Panc1 (cell line): Measurements from ENCODE around the gene IZUMO1. TPM values are rescaled to one million over a fixed set of nuclear protein-coding genes. Genes with fewer than 3 reads are reported as not detected.

Experiments used
- ATAC-seq: fragments of 200-7000 bp; cut with Tn5 transposase; 2 replicates; pipeline ENCODE4 v1.9.1; 2020; ENCODE audit warnings: mild to moderate bottlenecking, moderate library complexity
- BruUV-seq: library from RNA; stranded (reverse); fragments of 400-500 nt; replicated peaks from 2 replicates; lab custom pipeline; 2021; lab: Mats Ljungman, UMichigan
- CTCF ChIA-PET: fragments of 300-600 bp; sonication (Branson Sonifier 250); formaldehyde crosslinking; loops from one replicate; lab custom pipeline; 2022; ENCODE audit warnings: antibody characterized with exemption; lab: Charles Lee
- POLR2A ChIA-PET: fragments of 300-600 bp; sonication (Branson Sonifier 250); formaldehyde crosslinking; loops from one replicate; lab custom pipeline; 2022; ENCODE audit warnings: antibody characterized with exemption; lab: Charles Lee
- DNase-seq: peaks from one replicate; pipeline ENCODE4 v3.0.0-alpha.2; 2010; ENCODE audit warnings: low read depth, low spot score
- H3K27ac ChIP-seq: 2 replicates; pipeline ENCODE4 v1.5.1; 2011; ENCODE audit warnings: mild to moderate bottlenecking, low read length, inconsistent platforms
- H3K27me3 ChIP-seq: fragments of 200-500 bp; sonication (Bioruptor generic); 2 replicates; pipeline ENCODE4 v1.6.0; 2014; ENCODE audit warnings: low read length, inconsistent platforms; ENCODE audit not compliant: control insufficient read depth, insufficient read depth
- H3K36me3 ChIP-seq: fragments of 200-500 bp; sonication (Bioruptor generic); 2 replicates; pipeline ENCODE4 v1.5.1; 2014; ENCODE audit warnings: inconsistent platforms, mild to moderate bottlenecking, low read length, moderate library complexity; ENCODE audit not compliant: control insufficient read depth, insufficient read depth
- H3K4me1 ChIP-seq: 2 replicates; pipeline ENCODE4 v1.5.1; 2011; ENCODE audit warnings: inconsistent platforms, mild to moderate bottlenecking, low read length, moderate library complexity; ENCODE audit not compliant: control insufficient read depth, insufficient read depth
- H3K4me3 ChIP-seq, 2 experiments: 2 replicates each; pipeline ENCODE4 v1.5.1; 2011 to 2012; ENCODE audit warnings: low read depth in 2 of 2, low read length in 2 of 2, mild to moderate bottlenecking in 2 of 2, inconsistent platforms in 1 of 2, moderate library complexity in 1 of 2
- H3K9me3 ChIP-seq: fragments of 200-500 bp; sonication (Bioruptor generic); 2 replicates; pipeline ENCODE4 v1.5.1; 2014; ENCODE audit warnings: low read depth, mild to moderate bottlenecking, inconsistent platforms, low read length, moderate library complexity; ENCODE audit not compliant: control insufficient read depth, insufficient read depth
- POLR2AphosphoS5 ChIP-seq: IDR thresholded peaks from 2 replicates; pipeline ENCODE4 v1.6.1; 2012; ENCODE audit warnings: mild to moderate bottlenecking, low read depth, low read length, moderate library complexity
- SIN3A ChIP-seq: IDR thresholded peaks from 2 replicates; pipeline ENCODE4 v1.6.1; 2012; ENCODE audit warnings: low read depth, mild to moderate bottlenecking, low read length, moderate library complexity, borderline replicate concordance; ENCODE audit not compliant: insufficient read depth
- TCF7L2 ChIP-seq: IDR thresholded peaks from 2 replicates; pipeline ENCODE4 v1.6.1; 2011; ENCODE audit warnings: mild to moderate bottlenecking, low read depth, low read length, inconsistent platforms
- in situ Hi-C: cut with HindIII; loops from 2 replicates; pipeline ENCODE4 v1.10.0; 2016; ENCODE audit warnings: low sequenced_read_pairs, low pct_unique_long_range_greater_than_20kb
- intact Hi-C: fragments of 100-400 bp; cut with micrococcal nuclease; formaldehyde crosslinking; loops from one replicate; pipeline ENCODE4 v1.10.0; 2022; ENCODE audit not compliant: unreplicated experiment
- total RNA-seq: library from RNA; stranded (reverse); gene quantifications from one replicate; pipeline ENCODE4 v1.2.1, GENCODE V29; 2021; ENCODE audit not compliant: unreplicated experiment
- TF ChIP-seq, protein P1 (sequence below): fragments of 450-650 bp; IDR thresholded peaks from 2 replicates; pipeline ENCODE4 v1.5.1; 2017; ENCODE audit warnings: mild to moderate bottlenecking
- TF ChIP-seq, protein P2 (sequence below), 2 experiments: IDR thresholded peaks; 2 replicates each; pipeline ENCODE4 v1.6.1; 2011 to 2012; ENCODE audit warnings: low read depth in 2 of 2, control low read depth in 1 of 2, low read length in 1 of 2, mild to moderate bottlenecking in 1 of 2, moderate library complexity in 1 of 2; ENCODE audit not compliant: insufficient read depth in 1 of 2

The IZUMO1 gene
- total RNA-seq, 1 experiment from 2014 or later, result not detected

DNA sequence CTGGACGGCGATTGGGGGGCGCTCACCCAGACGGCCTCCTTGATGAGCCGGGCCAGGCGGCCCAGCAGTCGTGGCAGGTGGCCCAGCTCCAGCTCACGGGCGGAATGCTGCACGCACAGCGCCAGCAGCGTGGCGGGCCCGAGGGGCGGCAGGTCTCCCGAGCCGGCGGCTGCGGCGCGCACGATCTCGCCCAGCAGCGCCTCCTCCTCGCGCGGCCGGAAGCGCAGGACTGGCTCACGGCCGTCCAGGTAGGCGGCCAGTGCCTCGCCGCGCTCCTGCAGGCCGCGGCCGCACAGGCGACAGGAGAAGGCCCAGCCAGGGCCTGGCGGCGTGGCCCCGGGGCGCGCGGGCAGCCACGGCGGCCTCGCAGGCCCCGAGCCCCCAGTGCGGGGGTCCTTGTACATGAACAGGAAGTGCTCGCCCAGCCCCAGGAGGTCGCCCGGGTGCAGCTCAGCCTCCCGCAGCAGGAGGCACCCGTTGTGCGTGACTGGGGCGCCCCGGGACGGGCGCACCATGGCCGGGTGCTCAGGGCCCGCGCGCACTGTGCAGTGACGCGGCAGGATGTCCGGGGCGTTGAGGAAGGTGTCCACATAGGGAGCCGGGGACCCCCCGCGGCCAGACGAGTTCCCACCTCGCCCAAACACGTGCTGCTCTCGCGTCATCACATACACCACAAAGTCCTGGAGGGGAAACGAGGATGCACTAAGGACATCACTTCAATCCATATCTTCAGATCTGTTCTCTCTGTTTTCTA, 17.6 kb downstream of the IZUMO1 start:
- no peak for ATAC-seq

DNA sequence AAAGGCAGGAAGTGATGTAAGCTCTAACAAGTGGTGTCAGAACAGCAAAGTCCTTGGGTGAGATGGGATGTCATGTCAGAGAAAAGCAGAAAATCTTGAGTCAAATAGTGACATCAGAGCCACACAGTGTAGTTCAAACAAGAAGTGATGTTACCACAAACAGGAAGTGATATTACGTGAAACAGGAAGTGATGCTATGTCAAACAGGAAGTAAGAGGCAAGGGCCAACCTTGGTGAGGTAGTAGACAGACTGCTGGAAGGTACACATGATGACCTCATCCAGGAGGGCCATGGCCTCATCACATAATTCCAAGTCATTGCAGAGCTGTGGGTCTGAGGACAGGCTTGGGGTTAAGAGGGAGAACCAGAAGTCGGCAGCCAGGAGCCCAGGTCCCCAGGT, 20.2 kb downstream of the IZUMO1 start:
- no peaks in the 10 kb centered on the region for H3K36me3 ChIP-seq
- DNase-seq (no peak), ATAC-seq (no peak)
- BruUV-seq, result no TSS peak
- H3K27ac ChIP-seq, result no peak overlapping the region
- H3K4me1 ChIP-seq, result no peaks in the 10 kb centered on the region
- ChIA-PET POLR2A (interaction anchor here (0.6 kb wide), 1 partner anchor 9 kb away, joined by 6 read pairs; no protein-coding TSS in a partner anchor), CTCF (no interaction called here)
- no peak for TF ChIP-seq POLR2AphosphoS5
- TF ChIP-seq TCF7L2, result no peak
- TF ChIP-seq, protein P1, sequence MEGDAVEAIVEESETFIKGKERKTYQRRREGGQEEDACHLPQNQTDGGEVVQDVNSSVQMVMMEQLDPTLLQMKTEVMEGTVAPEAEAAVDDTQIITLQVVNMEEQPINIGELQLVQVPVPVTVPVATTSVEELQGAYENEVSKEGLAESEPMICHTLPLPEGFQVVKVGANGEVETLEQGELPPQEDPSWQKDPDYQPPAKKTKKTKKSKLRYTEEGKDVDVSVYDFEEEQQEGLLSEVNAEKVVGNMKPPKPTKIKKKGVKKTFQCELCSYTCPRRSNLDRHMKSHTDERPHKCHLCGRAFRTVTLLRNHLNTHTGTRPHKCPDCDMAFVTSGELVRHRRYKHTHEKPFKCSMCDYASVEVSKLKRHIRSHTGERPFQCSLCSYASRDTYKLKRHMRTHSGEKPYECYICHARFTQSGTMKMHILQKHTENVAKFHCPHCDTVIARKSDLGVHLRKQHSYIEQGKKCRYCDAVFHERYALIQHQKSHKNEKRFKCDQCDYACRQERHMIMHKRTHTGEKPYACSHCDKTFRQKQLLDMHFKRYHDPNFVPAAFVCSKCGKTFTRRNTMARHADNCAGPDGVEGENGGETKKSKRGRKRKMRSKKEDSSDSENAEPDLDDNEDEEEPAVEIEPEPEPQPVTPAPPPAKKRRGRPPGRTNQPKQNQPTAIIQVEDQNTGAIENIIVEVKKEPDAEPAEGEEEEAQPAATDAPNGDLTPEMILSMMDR, result no peak
- TF ChIP-seq SIN3A, result no peak
- TF ChIP-seq, protein P2, sequence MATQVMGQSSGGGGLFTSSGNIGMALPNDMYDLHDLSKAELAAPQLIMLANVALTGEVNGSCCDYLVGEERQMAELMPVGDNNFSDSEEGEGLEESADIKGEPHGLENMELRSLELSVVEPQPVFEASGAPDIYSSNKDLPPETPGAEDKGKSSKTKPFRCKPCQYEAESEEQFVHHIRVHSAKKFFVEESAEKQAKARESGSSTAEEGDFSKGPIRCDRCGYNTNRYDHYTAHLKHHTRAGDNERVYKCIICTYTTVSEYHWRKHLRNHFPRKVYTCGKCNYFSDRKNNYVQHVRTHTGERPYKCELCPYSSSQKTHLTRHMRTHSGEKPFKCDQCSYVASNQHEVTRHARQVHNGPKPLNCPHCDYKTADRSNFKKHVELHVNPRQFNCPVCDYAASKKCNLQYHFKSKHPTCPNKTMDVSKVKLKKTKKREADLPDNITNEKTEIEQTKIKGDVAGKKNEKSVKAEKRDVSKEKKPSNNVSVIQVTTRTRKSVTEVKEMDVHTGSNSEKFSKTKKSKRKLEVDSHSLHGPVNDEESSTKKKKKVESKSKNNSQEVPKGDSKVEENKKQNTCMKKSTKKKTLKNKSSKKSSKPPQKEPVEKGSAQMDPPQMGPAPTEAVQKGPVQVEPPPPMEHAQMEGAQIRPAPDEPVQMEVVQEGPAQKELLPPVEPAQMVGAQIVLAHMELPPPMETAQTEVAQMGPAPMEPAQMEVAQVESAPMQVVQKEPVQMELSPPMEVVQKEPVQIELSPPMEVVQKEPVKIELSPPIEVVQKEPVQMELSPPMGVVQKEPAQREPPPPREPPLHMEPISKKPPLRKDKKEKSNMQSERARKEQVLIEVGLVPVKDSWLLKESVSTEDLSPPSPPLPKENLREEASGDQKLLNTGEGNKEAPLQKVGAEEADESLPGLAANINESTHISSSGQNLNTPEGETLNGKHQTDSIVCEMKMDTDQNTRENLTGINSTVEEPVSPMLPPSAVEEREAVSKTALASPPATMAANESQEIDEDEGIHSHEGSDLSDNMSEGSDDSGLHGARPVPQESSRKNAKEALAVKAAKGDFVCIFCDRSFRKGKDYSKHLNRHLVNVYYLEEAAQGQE (IDR thresholded peaks at IDR 0.05; ENCODE audit: insufficient read depth in 1 of 2, low read depth in 2 of 2, low read length in 1 of 2), result no peak
- H3K9me3 ChIP-seq, result no peaks in the 10 kb centered on the region
- H3K27me3 ChIP-seq, result no peaks in the 10 kb centered on the region
- in situ Hi-C loops, result no loop called here
- H3K4me3 ChIP-seq, result no peak overlapping the region
- intact Hi-C loops, result no loop called here

More for the DNA sequence above, 17.6 kb downstream of the IZUMO1 start:
- no peak for DNase-seq
- no TSS peak for BruUV-seq
- TF ChIP-seq TCF7L2 (no peak), POLR2AphosphoS5 (no peak), SIN3A (no peak)
- TF ChIP-seq, protein P2 (IDR thresholded peaks at IDR 0.05; ENCODE audit: insufficient read depth in 1 of 2, low read depth in 2 of 2, low read length in 1 of 2), result no peak
- TF ChIP-seq, protein P1, result no peak
- ChIA-PET CTCF (no interaction called here), POLR2A (no interaction called here)
- Histone ChIP-seq H3K27me3 (no peaks in the 10 kb centered on the region), H3K27ac (no peak overlapping the region), H3K4me3 (no peak overlapping the region), H3K36me3 (no peaks in the 10 kb centered on the region), H3K4me1 (no peaks in the 10 kb centered on the region), H3K9me3 (no peaks in the 10 kb centered on the region)
- intact Hi-C loops, result no loop called here
- in situ Hi-C loops, result no loop called here
